WERI-Rb-1 (cell line): ENCODE data around the gene CTAGE8.
"Not testable (repeated sequence)": the region's sequence is repeated elsewhere in the genome, so short reads cannot be mapped to it uniquely, and the experiment has no call there.

ENCODE experiments used
- DNase-seq: peaks from one replicate; pipeline ENCODE4 v3.0.0-alpha.2; 2020
- H3K27ac ChIP-seq: fragments of 250-450 bp; sonication (Bioruptor Pico); 2 replicates; pipeline ENCODE4 v1.5.1; 2020; ENCODE audit warnings: mild to moderate bottlenecking, moderate library complexity
- H3K27me3 ChIP-seq: fragments of 250-450 bp; sonication (Bioruptor Pico); 2 replicates; pipeline ENCODE4 v1.5.1; 2021; ENCODE audit warnings: mild to moderate bottlenecking, low read depth, moderate library complexity; ENCODE audit not compliant: insufficient read depth, severe bottlenecking
- H3K36me3 ChIP-seq: fragments of 250-450 bp; sonication (Bioruptor Pico); 2 replicates; pipeline ENCODE4 v1.5.1; 2020; ENCODE audit warnings: mild to moderate bottlenecking, moderate library complexity
- H3K4me3 ChIP-seq: 2 replicates; pipeline ENCODE4 v1.5.1; 2011; ENCODE audit warnings: low read depth, mild to moderate bottlenecking, control low read depth, low read length
- H3K9me3 ChIP-seq: fragments of 250-450 bp; sonication (Bioruptor Pico); 2 replicates; pipeline ENCODE4 v1.5.1; 2021; ENCODE audit warnings: mild to moderate bottlenecking, moderate library complexity; ENCODE audit not compliant: severe bottlenecking

Gene CTAGE8

DNA sequence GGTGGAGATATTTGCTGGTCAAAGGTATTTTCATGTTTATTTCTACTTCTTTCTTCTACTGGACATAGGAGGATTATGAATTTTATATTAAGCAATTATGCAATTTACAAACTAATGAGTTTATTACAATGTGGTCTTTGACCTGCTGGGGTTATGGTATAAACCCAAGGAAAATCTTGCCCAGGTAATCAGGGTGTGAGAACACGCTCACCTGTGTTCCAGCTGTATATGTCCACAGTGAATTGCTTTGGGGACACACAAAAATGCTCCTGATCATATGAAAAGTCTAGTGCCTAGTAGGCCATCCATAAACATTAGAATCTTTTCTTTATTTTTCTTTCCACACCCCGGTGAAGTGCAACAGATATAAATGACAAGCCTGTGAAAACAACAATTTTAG, 29.7 kb downstream of the CTAGE8 start, which contains the start of gene OR2A42:
OR2A42 (minus strand) TSS at position 241 of the 400 bp plus-strand sequence. CDS start 6,762 bp downstream, outside the sequence.
- DNase-seq, H3K4me3 ChIP-seq, H3K9me3 ChIP-seq, H3K27me3 ChIP-seq, H3K36me3 ChIP-seq, H3K27ac ChIP-seq: not testable (repeated sequence)

- H3K36me3 ChIP-seq, DNase-seq, H3K27me3 ChIP-seq, H3K9me3 ChIP-seq, H3K27ac ChIP-seq, H3K4me3 ChIP-seq: not testable (repeated sequence)
These were observed 30.5 kb downstream of the CTAGE8 start for GRCh38 chr7:144238530-144239082.

GRCh38 chr7:144233039-144233438, 36.0 kb downstream of the CTAGE8 start:
- H3K36me3 ChIP-seq, H3K27ac ChIP-seq, H3K4me3 ChIP-seq, H3K9me3 ChIP-seq, DNase-seq, H3K27me3 ChIP-seq: not testable (repeated sequence)

GRCh38 chr7:144231027-144231426, 38.1 kb downstream of the CTAGE8 start:
- H3K27ac ChIP-seq, H3K36me3 ChIP-seq, H3K9me3 ChIP-seq, H3K4me3 ChIP-seq, H3K27me3 ChIP-seq, DNase-seq: not testable (repeated sequence)

DNA sequence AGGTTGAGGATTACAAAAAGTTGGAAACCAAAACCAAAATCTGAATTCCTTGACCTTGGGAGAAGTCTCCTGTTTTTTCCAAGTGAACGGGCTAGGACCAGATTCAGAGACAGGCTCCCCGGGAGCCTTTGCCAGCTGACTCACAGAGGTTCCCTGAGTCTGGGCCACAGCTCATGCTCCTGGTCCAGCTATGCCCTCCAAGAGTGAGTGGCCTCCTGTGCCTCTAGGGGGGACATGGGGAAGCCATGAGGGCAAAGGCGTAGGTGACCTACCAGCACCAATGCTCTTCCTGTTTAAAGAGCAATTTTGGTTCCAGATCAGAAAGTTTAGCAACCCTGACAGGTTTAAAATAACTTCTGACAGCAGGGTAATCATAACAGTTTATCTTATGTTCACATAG, 40.3 kb downstream of the CTAGE8 start:
- not testable (repeated sequence) for H3K27ac ChIP-seq, H3K36me3 ChIP-seq, H3K4me3 ChIP-seq, H3K9me3 ChIP-seq, DNase-seq, H3K27me3 ChIP-seq

DNA sequence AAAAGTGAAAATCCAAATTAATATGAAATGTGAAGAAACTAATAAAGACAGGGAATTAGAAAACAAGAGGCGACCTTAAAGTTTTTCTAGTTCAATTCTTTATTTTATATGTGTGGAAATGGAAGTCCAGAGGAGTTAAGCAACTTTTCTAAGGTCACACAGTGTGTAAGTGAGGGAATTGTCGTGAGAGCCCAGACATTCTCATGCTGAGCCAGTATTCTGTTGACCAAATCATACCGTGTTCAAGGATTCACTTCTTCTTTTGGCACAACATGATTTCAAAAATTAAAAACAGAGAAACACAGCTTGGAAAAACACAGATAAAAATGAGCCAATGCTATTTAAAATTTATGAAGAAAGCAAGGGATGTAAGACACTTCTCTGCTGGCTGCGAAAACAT, 42.2 kb downstream of the CTAGE8 start:
- not testable (repeated sequence) for H3K36me3 ChIP-seq, H3K4me3 ChIP-seq, DNase-seq, H3K27ac ChIP-seq, H3K27me3 ChIP-seq, H3K9me3 ChIP-seq

GRCh38 chr7:144223675-144224074, 45.4 kb downstream of the CTAGE8 start:
- DNase-seq, H3K4me3 ChIP-seq, H3K36me3 ChIP-seq, H3K9me3 ChIP-seq, H3K27ac ChIP-seq, H3K27me3 ChIP-seq: not testable (repeated sequence)

GRCh38 chr7:144220531-144220930, 48.6 kb downstream of the CTAGE8 start:
- DNase-seq, H3K36me3 ChIP-seq, H3K27me3 ChIP-seq, H3K4me3 ChIP-seq, H3K27ac ChIP-seq, H3K9me3 ChIP-seq: not testable (repeated sequence)

- not testable (repeated sequence) for H3K36me3 ChIP-seq, H3K4me3 ChIP-seq, DNase-seq, H3K9me3 ChIP-seq, H3K27me3 ChIP-seq, H3K27ac ChIP-seq
These were observed 49.9 kb downstream of the CTAGE8 start for GRCh38 chr7:144219149-144219548.

DNA sequence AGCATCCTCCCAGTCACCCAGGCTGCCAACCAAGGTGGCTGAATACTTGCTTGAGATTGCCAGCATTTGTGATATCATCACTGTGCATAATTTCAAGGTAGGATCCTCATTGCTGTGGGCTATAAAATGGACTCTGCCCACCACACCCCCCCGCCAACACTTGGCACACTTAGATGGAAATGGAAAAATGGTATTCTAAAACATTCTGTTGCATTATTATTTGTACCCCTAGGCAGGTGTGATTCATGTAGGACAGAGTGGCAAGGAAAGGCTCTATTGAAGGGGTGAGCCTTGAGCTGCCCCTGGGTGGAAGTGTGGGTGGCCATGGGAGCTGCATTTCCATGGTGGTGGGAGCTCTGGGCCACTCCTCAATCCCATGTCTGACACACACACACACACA, 50.5 kb downstream of the CTAGE8 start:
- not testable (repeated sequence) for H3K27ac ChIP-seq, H3K4me3 ChIP-seq, H3K9me3 ChIP-seq, H3K36me3 ChIP-seq, H3K27me3 ChIP-seq, DNase-seq

GRCh38 chr7:144217200-144217599, 51.9 kb downstream of the CTAGE8 start:
- not testable (repeated sequence) for H3K27me3 ChIP-seq, H3K27ac ChIP-seq, H3K4me3 ChIP-seq, H3K9me3 ChIP-seq, DNase-seq, H3K36me3 ChIP-seq
